Ishikawa (cell line): ENCODE results near the gene SNAP91.

Experiments
- CEBPB ChIP-seq: IDR thresholded peaks from 2 replicates; pipeline ENCODE4 v1.6.1; 2012
- MAX ChIP-seq: IDR thresholded peaks from 2 replicates; pipeline ENCODE4 v1.6.1; 2012
- NFIC ChIP-seq: IDR thresholded peaks from 2 replicates; pipeline ENCODE4 v1.6.1; 2012
- TAF1 ChIP-seq: IDR thresholded peaks from 2 replicates; pipeline ENCODE4 v1.6.1; 2012; ENCODE audit warnings: low read depth, mild to moderate bottlenecking
- TCF12 ChIP-seq: IDR thresholded peaks from 2 replicates; pipeline ENCODE4 v1.6.1; 2012; ENCODE audit warnings: low read depth
- USF1 ChIP-seq: IDR thresholded peaks from 2 replicates; pipeline ENCODE4 v1.6.1; 2012
- YY1 ChIP-seq: IDR thresholded peaks from 2 replicates; pipeline ENCODE4 v1.6.1; 2012; ENCODE audit warnings: low read depth

DNA sequence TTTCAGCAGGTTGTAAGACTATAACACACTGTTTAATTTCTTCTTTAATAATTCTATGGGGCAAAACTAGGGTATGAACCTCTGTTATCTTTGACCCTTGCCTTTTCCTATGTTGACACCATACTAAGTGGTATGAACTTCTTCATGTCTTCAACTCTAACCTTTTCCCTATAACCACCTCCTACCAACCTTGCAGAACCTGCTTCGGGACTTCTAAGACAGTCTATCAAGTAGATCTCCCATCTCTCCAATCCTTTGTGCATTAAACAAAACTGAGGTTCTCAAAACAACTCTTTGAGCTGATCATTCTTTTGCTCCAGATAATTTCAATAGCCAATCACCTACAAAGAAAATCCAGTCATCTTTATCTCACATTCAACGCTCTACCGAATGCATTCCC, 23.4 kb downstream of the SNAP91 start:
- TF ChIP-seq CEBPB (no peak), USF1 (no peak), MAX (no peak), NFIC (no peak), TCF12 (no peak), TAF1 (no peak), YY1 (no peak)
